ENCODE results near the gene ACOT11.

- TF ChIP-seq EZH2 (IDR thresholded peaks at IDR 0.05), result no peak
- TF ChIP-seq POLR2AphosphoS5 (IDR thresholded peaks at IDR 0.05; ENCODE audit: borderline replicate concordance, low read depth, low read length), result no peak
Observed at GRCh38 chr1:54551891-54552290, 3.9 kb downstream of the ACOT11 start.
